ENCODE data around the gene KLRF1.

KLRF1 gene

GRCh38 chr12:9809866-9810265 lies 17.4 kb upstream of the KLRF1 start:
- no peak for DNase-seq

GRCh38 chr12:9810671-9811070 lies 16.6 kb upstream of the KLRF1 start:
- DNase-seq, result no peak

- no peak for DNase-seq
These were observed 15.7 kb upstream of the KLRF1 start for GRCh38 chr12:9811621-9812020.

GRCh38 chr12:9813821-9814798 lies 13.2 kb upstream of the KLRF1 start:
- DNase-seq, result peak; percentile 30

- DNase-seq, result no peak
These were observed 6.9 kb upstream of the KLRF1 start for GRCh38 chr12:9820281-9820930.

- no peak for DNase-seq
These were observed 2.2 kb downstream of the KLRF1 start for GRCh38 chr12:9829483-9829882.

GRCh38 chr12:9829982-9830381 lies 2.7 kb downstream of the KLRF1 start:
- no peak for DNase-seq

GRCh38 chr12:9831720-9832119 lies 4.4 kb downstream of the KLRF1 start:
- no peak for DNase-seq

GRCh38 chr12:9843407-9843806 lies 16.1 kb downstream of the KLRF1 start:
- DNase-seq, result no peak

GRCh38 chr12:9848899-9849298 lies 21.6 kb downstream of the KLRF1 start:
- DNase-seq, result no peak

- DNase-seq, result no peak
These were observed 23.8 kb downstream of the KLRF1 start for GRCh38 chr12:9851050-9851449.

- DNase-seq, result no peak
These were observed 24.6 kb downstream of the KLRF1 start for GRCh38 chr12:9851927-9852326.

- no peak for DNase-seq
These were observed 28.9 kb downstream of the KLRF1 start for GRCh38 chr12:9856151-9856550.

- DNase-seq, result no peak
These were observed 29.6 kb downstream of the KLRF1 start for GRCh38 chr12:9856894-9857293.

GRCh38 chr12:9858135-9858534 lies 30.9 kb downstream of the KLRF1 start:
- DNase-seq, result no peak

- DNase-seq, result no peak
These were observed 37.8 kb downstream of the KLRF1 start for GRCh38 chr12:9864913-9865675.

- DNase-seq, result no peak
These were observed 39.6 kb downstream of the KLRF1 start for GRCh38 chr12:9866860-9867269.

GRCh38 chr12:9867531-9867930 lies 40.2 kb downstream of the KLRF1 start:
- DNase-seq, result no peak

GRCh38 chr12:9868311-9868801 lies 41.1 kb downstream of the KLRF1 start:
- no peak for DNase-seq

- DNase-seq, result no peak
These were observed 41.6 kb downstream of the KLRF1 start for GRCh38 chr12:9868951-9869306.

- DNase-seq, result peak; percentile 80
These were observed 42.3 kb downstream of the KLRF1 start, which contains the start of gene CLEC2B for GRCh38 chr12:9869307-9870161. Gene CLEC2B, minus strand, starts transcription at chr12:9869354.

- DNase-seq, result peak; percentile 1
These were observed 43.1 kb downstream of the KLRF1 start for GRCh38 chr12:9870286-9870866.
